HG02571 (cell line): ENCODE data around the gene MAP1B.

Source experiments
- ATAC-seq: cut with Tn5 transposase; IDR thresholded peaks from one replicate; pipeline ENCODE4 v1.9.1; 2021; ENCODE audit warnings: mild to moderate bottlenecking, moderate library complexity; ENCODE audit not compliant: unreplicated experiment

MAP1B gene

GRCh38 chr5:72187388-72188075 lies 80.3 kb downstream of the MAP1B start:
- no peak for ATAC-seq

- no peak for ATAC-seq
These were observed 80.9 kb downstream of the MAP1B start for GRCh38 chr5:72188166-72188565.

- no peak for ATAC-seq
These were observed 81.9 kb downstream of the MAP1B start for GRCh38 chr5:72189146-72189545.

GRCh38 chr5:72191404-72191803 lies 84.1 kb downstream of the MAP1B start:
- no peak for ATAC-seq

- peak; percentile 96 for ATAC-seq
These were observed 87.6 kb downstream of the MAP1B start for GRCh38 chr5:72194846-72195245.

GRCh38 chr5:72195581-72195980 lies 88.3 kb downstream of the MAP1B start:
- ATAC-seq: no peak

- ATAC-seq: no peak
These were observed 90.1 kb downstream of the MAP1B start for GRCh38 chr5:72197393-72197792.

- ATAC-seq: no peak
These were observed 92.4 kb downstream of the MAP1B start for GRCh38 chr5:72199681-72200080.

- ATAC-seq: no peak
These were observed 95.1 kb downstream of the MAP1B start for GRCh38 chr5:72202331-72202825.

- ATAC-seq: no peak
These were observed 96.1 kb downstream of the MAP1B start for GRCh38 chr5:72203251-72203845.

- ATAC-seq: no peak
These were observed 97.7 kb downstream of the MAP1B start for GRCh38 chr5:72204946-72205345.

- ATAC-seq: no peak
These were observed 98.2 kb downstream of the MAP1B start for GRCh38 chr5:72205431-72206009.

GRCh38 chr5:72206160-72206559 lies 98.9 kb downstream of the MAP1B start:
- ATAC-seq: no peak

GRCh38 chr5:72206994-72207393 lies 99.7 kb downstream of the MAP1B start:
- ATAC-seq: no peak

- no peak for ATAC-seq
These were observed 101.2 kb downstream of the MAP1B start for GRCh38 chr5:72208324-72208926.

GRCh38 chr5:72209147-72210115 lies 102.2 kb downstream of the MAP1B start:
- no peak for ATAC-seq

GRCh38 chr5:72210888-72211678 lies 103.8 kb downstream of the MAP1B start:
- ATAC-seq: no peak

GRCh38 chr5:72212171-72212570 lies 104.9 kb downstream of the MAP1B start:
- ATAC-seq: no peak

GRCh38 chr5:72213482-72213881 lies 106.2 kb downstream of the MAP1B start:
- no peak for ATAC-seq

GRCh38 chr5:72214168-72214567 lies 106.9 kb downstream of the MAP1B start:
- ATAC-seq: no peak
